Uterus (tissue), 4 donors: ENCODE data around the gene ASTN2. TPM values are rescaled to one million over a fixed set of nuclear protein-coding genes. Genes with fewer than 3 reads are reported as not detected.

Experiments
- DNase-seq, 2 donors: peaks; one replicate each; pipeline ENCODE4 v3.0.0-alpha.2; 2019 to 2020
- H3K27ac ChIP-seq, 2 donors: fragments of 200-600 bp; sonication (generic); 1 replicate in 1 of 2; 2 replicates in 1 of 2; pipeline ENCODE4 v1.5.1; 2016 to 2018
- H3K27me3 ChIP-seq, 2 donors: fragments of 200-600 bp; sonication (generic); one replicate each; pipeline ENCODE4 v1.5.1; 2018 to 2019; ENCODE audit warnings: control low read depth in 1 of 2
- H3K36me3 ChIP-seq, 2 donors: fragments of 200-600 bp; sonication (generic); one replicate each; pipeline ENCODE4 v1.5.1; 2019; ENCODE audit warnings: control low read depth in 1 of 2
- H3K4me1 ChIP-seq, 2 donors: fragments of 200-600 bp; sonication (generic); one replicate each; pipeline ENCODE4 v1.5.1; 2018 to 2019; ENCODE audit warnings: control low read depth in 1 of 2
- H3K4me3 ChIP-seq, 2 donors: fragments of 200-600 bp; sonication (generic); 1 replicate in 1 of 2; 2 replicates in 1 of 2; pipeline ENCODE4 v1.5.1; 2018 to 2019; ENCODE audit warnings: mild to moderate bottlenecking in 1 of 2
- H3K9me3 ChIP-seq, 2 donors: fragments of 200-600 bp; sonication (generic); one replicate each; pipeline ENCODE4 v1.5.1; 2019; ENCODE audit warnings: control low read depth in 1 of 2
- CTCF ChIP-seq, 4 experiments: fragments of 200-600 bp in 2 of 4; fragments of 450-650 bp in 2 of 4; sonication (generic) in 2 of 4; IDR thresholded peaks; one replicate each; pipeline ENCODE4 v1.5.1; 2016 to 2019; ENCODE audit warnings: antibody characterized with exemption in 4 of 4, mild to moderate bottlenecking in 2 of 4, moderate library complexity in 1 of 4
- POLR2A ChIP-seq, 2 donors: fragments of 450-650 bp; IDR thresholded peaks; one replicate each; pipeline ENCODE4 v1.6.1; 2016; ENCODE audit warnings: antibody characterized with exemption in 2 of 2, mild to moderate bottlenecking in 1 of 2, moderate library complexity in 1 of 2
- intact Hi-C: fragments of 100-400 bp; cut with DNase I; formaldehyde crosslinking; loops from one replicate; pipeline ENCODE4 v1.15.1; 2023; ENCODE audit warnings: low total_unique reads
- total RNA-seq, 4 donors: library from RNA; depleted of rRNA in 3 of 4; stranded (reverse); fragments of >200 nt in 3 of 4; gene quantifications; one replicate each; pipeline versions ENCODE4 v1.1.0 to v1.2.4, GENCODE V29; 2014 to 2023
- donor health status: DM: yes; HTN: yes; CAD: no.

The ASTN2 gene
- total RNA-seq, 4 donors from 2014 or later, result 1.8 to 8.6 (median 6.7) TPM

- H3K36me3 ChIP-seq, result no peaks in the 10 kb centered on the region
- intact Hi-C loops, result no loop called here
- no peaks in the 10 kb centered on the region for H3K4me1 ChIP-seq
- H3K4me3 ChIP-seq, result no peak overlapping the region
- no peaks in the 10 kb centered on the region for H3K27me3 ChIP-seq
- H3K9me3 ChIP-seq, result no peaks in the 10 kb centered on the region
- no peak overlapping the region for H3K27ac ChIP-seq
- TF ChIP-seq CTCF (IDR thresholded peaks at IDR 0.05) (no peak), POLR2A (IDR thresholded peaks at IDR 0.05) (no peak)
- no peak for DNase-seq
Measured at GRCh38 chr9:116422119-116422979, 992.5 kb downstream of the ASTN2 start.

- H3K4me3 ChIP-seq, result no peak overlapping the region
- no peaks in the 10 kb centered on the region for H3K36me3 ChIP-seq
- no peak for DNase-seq
- no peak overlapping the region for H3K27ac ChIP-seq
- H3K27me3 ChIP-seq, result no peaks in the 10 kb centered on the region
- TF ChIP-seq CTCF (IDR thresholded peaks at IDR 0.05) (no peak), POLR2A (IDR thresholded peaks at IDR 0.05) (no peak)
- no peaks in the 10 kb centered on the region for H3K9me3 ChIP-seq
- intact Hi-C loops, result no loop called here
- H3K4me1 ChIP-seq, result no peaks in the 10 kb centered on the region
Measured at GRCh38 chr9:116420993-116421538, 993.8 kb downstream of the ASTN2 start.

- no peaks in the 10 kb centered on the region for H3K36me3 ChIP-seq
- no peaks in the 10 kb centered on the region for H3K27me3 ChIP-seq
- intact Hi-C loops, result no loop called here
- TF ChIP-seq CTCF (IDR thresholded peaks at IDR 0.05), result no peak
- H3K9me3 ChIP-seq, result no peaks in the 10 kb centered on the region
- no peaks in the 10 kb centered on the region for H3K4me1 ChIP-seq
- no peak overlapping the region for H3K27ac ChIP-seq
- H3K4me3 ChIP-seq, result no peak overlapping the region
- no peak for DNase-seq
Measured at GRCh38 chr9:116419181-116419580, 995.7 kb downstream of the ASTN2 start.

GRCh38 chr9:116417464-116417863, 997.4 kb downstream of the ASTN2 start:
- DNase-seq, result no peak
- Histone ChIP-seq H3K4me1 (no peaks in the 10 kb centered on the region), H3K4me3 (no peak overlapping the region), H3K27ac (no peak overlapping the region), H3K36me3 (no peaks in the 10 kb centered on the region), H3K9me3 (no peaks in the 10 kb centered on the region), H3K27me3 (no peaks in the 10 kb centered on the region)
- intact Hi-C loops, result no loop called here
- TF ChIP-seq POLR2A (IDR thresholded peaks at IDR 0.05), result no peak
- TF ChIP-seq CTCF (IDR thresholded peaks at IDR 0.05), result no peak

- Histone ChIP-seq H3K27me3 (no peaks in the 10 kb centered on the region), H3K9me3 (no peaks in the 10 kb centered on the region), H3K36me3 (no peaks in the 10 kb centered on the region), H3K4me3 (no peak overlapping the region), H3K27ac (no peak overlapping the region), H3K4me1 (no peaks in the 10 kb centered on the region)
- intact Hi-C loops, result no loop called here
- DNase-seq, result no peak
- no peak for TF ChIP-seq POLR2A (IDR thresholded peaks at IDR 0.05)
- no peak for TF ChIP-seq CTCF (IDR thresholded peaks at IDR 0.05)
Measured at GRCh38 chr9:116416421-116416820, 998.4 kb downstream of the ASTN2 start.
